Brain microvascular endothelial cell (primary cell): ENCODE data around the gene RXRA.

ENCODE experiments used
- DNase-seq: peaks from one replicate; pipeline ENCODE4 v3.0.0-alpha.2; 2020
- H3K27ac ChIP-seq: fragments of 250-450 bp; sonication (Bioruptor Pico); 2 replicates; pipeline ENCODE4 v1.5.1; 2020; ENCODE audit warnings: mild to moderate bottlenecking, moderate library complexity
- H3K27me3 ChIP-seq: fragments of 250-450 bp; sonication (Bioruptor Pico); replicated peaks from 2 replicates; pipeline ENCODE4 v1.5.1; 2020; ENCODE audit warnings: mild to moderate bottlenecking
- H3K36me3 ChIP-seq: fragments of 250-450 bp; sonication (Bioruptor Pico); replicated peaks from 2 replicates; pipeline ENCODE4 v1.5.1; 2020; ENCODE audit warnings: mild to moderate bottlenecking
- H3K4me3 ChIP-seq: 2 replicates; pipeline ENCODE4 v1.5.1; 2011; ENCODE audit warnings: low read depth, mild to moderate bottlenecking, control low read depth, low read length, moderate library complexity
- in situ Hi-C: cut with HindIII; loops from 2 replicates; pipeline ENCODE4 v1.10.0; 2017; ENCODE audit warnings: low sequenced_read_pairs, low pct_ligation_motif_present
- TF ChIP-seq, protein P1 (sequence below): IDR thresholded peaks from 2 replicates; pipeline ENCODE4 v1.5.1; 2011; ENCODE audit warnings: low read depth, mild to moderate bottlenecking, moderate library complexity, low read length, control low read depth, inconsistent platforms; ENCODE audit errors: missing control alignments

RXRA gene

DNA sequence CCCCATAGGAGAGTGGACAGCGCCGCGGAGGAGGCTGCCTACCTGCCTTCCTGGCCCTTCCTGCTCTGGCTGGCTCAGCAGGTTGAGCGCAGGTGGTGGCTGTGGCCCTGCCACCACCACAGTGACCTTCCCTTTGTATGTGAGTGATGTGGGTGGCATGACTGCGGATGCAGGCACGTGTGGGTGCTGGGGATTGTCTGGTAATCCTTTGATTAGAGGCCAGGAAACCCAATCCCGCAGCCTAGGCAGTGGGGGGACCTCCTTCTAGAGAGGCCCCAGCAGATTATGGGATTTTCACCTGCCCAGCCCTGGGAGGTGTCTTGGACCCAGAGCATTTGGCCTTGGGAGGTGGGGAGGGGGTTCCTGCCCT is 16.5 kb downstream of the RXRA start:
- Histone ChIP-seq H3K27ac (no peak overlapping the region), H3K36me3 (no peaks in the 10 kb centered on the region), H3K27me3 (no peaks in the 10 kb centered on the region), H3K4me3 (no peak overlapping the region)
- no peak for DNase-seq
- in situ Hi-C loops: no loop called here
- TF ChIP-seq, protein P1, sequence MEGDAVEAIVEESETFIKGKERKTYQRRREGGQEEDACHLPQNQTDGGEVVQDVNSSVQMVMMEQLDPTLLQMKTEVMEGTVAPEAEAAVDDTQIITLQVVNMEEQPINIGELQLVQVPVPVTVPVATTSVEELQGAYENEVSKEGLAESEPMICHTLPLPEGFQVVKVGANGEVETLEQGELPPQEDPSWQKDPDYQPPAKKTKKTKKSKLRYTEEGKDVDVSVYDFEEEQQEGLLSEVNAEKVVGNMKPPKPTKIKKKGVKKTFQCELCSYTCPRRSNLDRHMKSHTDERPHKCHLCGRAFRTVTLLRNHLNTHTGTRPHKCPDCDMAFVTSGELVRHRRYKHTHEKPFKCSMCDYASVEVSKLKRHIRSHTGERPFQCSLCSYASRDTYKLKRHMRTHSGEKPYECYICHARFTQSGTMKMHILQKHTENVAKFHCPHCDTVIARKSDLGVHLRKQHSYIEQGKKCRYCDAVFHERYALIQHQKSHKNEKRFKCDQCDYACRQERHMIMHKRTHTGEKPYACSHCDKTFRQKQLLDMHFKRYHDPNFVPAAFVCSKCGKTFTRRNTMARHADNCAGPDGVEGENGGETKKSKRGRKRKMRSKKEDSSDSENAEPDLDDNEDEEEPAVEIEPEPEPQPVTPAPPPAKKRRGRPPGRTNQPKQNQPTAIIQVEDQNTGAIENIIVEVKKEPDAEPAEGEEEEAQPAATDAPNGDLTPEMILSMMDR: no peak

DNA sequence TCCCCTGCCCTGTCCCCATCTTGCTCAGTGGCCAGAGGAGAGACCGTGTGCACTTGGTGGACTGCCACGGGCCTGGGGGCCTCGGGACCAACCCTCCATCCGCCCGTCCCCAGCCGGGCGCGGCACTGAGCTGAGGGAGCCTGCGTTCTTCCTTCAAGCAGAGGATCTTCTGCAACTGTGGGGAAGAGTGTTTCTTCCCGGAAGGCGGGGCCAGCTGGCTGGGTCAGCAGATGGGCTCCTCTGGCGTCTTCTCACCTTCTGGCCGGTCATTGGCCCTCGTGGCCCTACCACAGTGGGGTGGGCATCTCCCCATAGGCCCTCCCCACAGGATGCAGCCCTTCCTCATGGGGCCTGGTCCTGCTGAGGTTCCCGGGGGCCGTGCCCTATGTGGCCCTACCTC is 17.4 kb downstream of the RXRA start:
- Histone ChIP-seq H3K36me3 (no peaks in the 10 kb centered on the region), H3K27ac (no peak overlapping the region), H3K27me3 (no peaks in the 10 kb centered on the region), H3K4me3 (no peak overlapping the region)
- no peak for DNase-seq
- TF ChIP-seq, protein P1: no peak
- in situ Hi-C loops: no loop called here

DNA sequence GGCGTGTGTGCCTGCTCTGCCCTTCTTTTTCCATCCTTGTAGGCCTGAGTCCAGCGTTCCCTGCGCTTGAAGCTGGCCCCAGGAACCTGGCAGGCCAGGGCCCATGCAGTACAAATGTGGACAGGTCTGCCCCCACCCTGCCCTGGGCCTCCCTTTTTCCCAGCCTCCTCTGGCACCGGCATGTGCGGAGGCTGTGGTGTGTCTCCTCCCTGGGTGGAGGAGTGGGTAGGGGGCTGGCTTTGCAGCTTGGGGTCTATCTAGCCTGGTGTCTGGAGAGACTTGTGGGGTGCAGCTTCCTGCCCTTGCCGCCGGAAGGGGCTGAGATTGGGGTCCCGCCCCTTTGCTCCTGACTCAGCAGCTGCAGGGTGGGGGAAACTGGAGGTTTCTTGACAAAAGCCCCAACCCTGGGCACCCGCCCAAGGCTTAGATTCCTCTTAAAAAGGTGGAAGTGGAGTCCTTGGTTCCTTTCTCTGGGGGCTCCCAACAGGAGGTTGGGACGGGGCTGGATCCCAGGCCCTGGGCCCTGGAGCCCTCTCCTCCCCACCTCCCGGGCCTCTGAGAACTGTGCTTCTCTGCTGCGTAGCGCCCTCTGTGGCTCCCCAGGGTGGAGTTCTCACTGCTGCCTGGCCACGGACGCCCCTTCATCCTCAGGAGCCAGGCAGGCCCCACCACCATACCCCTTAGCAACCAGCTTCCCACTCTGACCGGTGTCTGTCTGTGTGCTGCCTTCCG is 18.0 kb downstream of the RXRA start:
- Histone ChIP-seq H3K4me3 (no peak overlapping the region), H3K27me3 (no peaks in the 10 kb centered on the region), H3K36me3 (no peaks in the 10 kb centered on the region), H3K27ac (no peak overlapping the region)
- in situ Hi-C loops: no loop called here
- no peak for DNase-seq
- TF ChIP-seq, protein P1: no peak

DNA sequence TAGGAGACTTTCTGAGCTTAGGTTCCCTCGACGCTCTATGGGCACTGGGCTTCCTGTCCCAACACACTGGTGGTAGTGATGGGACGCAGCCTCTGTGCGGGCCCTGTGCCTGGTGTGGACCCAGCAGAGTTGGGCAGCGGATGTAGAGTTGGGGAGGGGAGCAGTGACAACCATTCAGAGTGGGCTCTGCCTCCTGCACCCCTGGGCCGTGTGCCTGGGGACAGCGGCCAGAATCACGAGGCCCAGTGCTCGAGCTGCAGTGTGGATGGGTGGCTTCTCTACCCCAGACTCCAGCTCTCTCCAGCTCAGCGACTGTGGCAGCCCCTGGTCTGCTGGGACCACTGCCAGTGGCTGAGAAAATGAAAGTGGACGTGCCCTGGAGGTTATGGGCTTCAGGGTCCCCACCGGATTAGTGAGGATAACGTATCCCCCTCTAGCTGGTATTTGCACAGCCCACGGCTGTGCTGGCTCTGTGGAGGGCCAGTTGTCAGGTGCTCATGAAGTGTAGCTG is 18.6 kb downstream of the RXRA start:
- no peaks in the 10 kb centered on the region for H3K27me3 ChIP-seq
- in situ Hi-C loops: no loop called here
- H3K4me3 ChIP-seq: no peak overlapping the region
- DNase-seq: no peak
- TF ChIP-seq, protein P1: no peak
- H3K36me3 ChIP-seq: no peaks in the 10 kb centered on the region
- H3K27ac ChIP-seq: no peak overlapping the region

DNA sequence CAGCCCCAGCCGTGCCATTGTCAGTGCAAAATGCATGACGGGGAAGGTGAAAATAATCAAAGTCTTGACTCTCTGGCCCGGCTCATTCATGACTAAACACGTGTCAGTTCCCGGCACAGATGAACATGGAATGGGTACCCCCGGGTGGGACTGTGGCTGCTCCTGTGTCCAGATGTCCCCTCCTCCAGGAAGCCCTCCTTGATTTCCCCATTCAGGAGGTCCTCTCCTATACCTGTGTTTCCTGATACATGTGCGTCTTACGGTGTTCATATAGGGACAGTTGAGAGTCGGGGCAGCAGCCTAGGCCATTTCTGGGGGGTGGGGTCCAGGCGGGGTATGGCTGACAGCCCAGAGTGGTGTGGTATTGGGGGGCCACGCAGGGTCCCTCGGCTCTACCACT is 19.5 kb downstream of the RXRA start:
- H3K27ac ChIP-seq: no peak overlapping the region
- in situ Hi-C loops: no loop called here
- TF ChIP-seq, protein P1: no peak
- DNase-seq: no peak
- H3K27me3 ChIP-seq: no peaks in the 10 kb centered on the region
- H3K36me3 ChIP-seq: no peaks in the 10 kb centered on the region
- no peak overlapping the region for H3K4me3 ChIP-seq

DNA sequence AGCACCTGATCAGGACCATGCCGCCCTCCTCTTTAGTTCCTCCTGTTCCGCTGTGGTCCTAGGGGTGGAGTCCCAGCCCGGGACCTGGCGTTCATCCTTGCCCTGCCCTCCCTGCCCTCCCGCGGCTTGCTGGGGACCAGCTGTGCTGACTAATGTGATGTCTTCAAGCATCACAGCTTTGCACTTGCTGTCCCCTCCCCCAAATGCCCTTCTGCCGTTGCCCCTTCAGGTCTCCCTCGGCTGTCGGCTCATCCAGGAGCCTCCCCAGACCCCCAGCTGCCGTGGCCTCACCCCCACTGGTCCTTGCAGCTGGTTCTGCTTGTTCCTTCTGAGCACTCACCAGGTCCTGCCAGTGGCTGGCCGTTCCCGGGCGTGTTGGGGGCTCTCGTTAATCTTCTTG is 19.9 kb downstream of the RXRA start:
- Histone ChIP-seq H3K27me3 (no peaks in the 10 kb centered on the region), H3K27ac (no peak overlapping the region), H3K4me3 (no peak overlapping the region), H3K36me3 (no peaks in the 10 kb centered on the region)
- TF ChIP-seq, protein P1: no peak
- DNase-seq: no peak
- in situ Hi-C loops: no loop called here
